ENCODE results near the gene TCF4.

Gene TCF4

DNA sequence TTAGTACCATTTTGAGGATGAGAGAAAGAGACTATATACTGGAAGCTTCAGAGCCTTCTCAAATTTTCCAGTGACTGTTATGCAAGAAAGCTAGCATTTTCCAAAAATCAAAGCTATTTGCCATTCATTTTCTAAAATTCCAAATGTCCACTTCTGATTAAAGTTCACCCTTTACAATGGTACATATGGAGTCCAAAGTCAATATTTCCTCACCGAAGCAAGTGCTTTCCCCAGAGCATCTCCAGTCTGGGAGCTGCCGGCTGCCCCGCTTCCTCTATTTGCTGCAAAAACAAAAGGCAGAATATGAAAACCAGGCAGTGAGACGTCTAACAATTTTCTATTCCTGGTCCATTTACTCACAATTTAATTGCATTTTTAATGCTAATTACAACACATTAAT, 326.7 kb downstream of the TCF4 start:
- DNase-seq (ENCODE audit: low read depth in 1 of 2, low spot score in 1 of 2) = no peak
- H3K27ac ChIP-seq (replicated peaks) = no peak overlapping the region
- TF ChIP-seq POLR2AphosphoS5 (IDR thresholded peaks at IDR 0.05; ENCODE audit: low read depth) = no peak
- no peak for TF ChIP-seq GABPA (IDR thresholded peaks at IDR 0.05; ENCODE audit: low read depth)
- TF ChIP-seq, protein P1, sequence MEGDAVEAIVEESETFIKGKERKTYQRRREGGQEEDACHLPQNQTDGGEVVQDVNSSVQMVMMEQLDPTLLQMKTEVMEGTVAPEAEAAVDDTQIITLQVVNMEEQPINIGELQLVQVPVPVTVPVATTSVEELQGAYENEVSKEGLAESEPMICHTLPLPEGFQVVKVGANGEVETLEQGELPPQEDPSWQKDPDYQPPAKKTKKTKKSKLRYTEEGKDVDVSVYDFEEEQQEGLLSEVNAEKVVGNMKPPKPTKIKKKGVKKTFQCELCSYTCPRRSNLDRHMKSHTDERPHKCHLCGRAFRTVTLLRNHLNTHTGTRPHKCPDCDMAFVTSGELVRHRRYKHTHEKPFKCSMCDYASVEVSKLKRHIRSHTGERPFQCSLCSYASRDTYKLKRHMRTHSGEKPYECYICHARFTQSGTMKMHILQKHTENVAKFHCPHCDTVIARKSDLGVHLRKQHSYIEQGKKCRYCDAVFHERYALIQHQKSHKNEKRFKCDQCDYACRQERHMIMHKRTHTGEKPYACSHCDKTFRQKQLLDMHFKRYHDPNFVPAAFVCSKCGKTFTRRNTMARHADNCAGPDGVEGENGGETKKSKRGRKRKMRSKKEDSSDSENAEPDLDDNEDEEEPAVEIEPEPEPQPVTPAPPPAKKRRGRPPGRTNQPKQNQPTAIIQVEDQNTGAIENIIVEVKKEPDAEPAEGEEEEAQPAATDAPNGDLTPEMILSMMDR (IDR thresholded peaks at IDR 0.05; ENCODE audit: insufficient read depth, low read length) = no peak
- TF ChIP-seq SPI1 (IDR thresholded peaks at IDR 0.05; ENCODE audit: borderline replicate concordance, low read depth) = no peak
- TF ChIP-seq, protein P2, sequence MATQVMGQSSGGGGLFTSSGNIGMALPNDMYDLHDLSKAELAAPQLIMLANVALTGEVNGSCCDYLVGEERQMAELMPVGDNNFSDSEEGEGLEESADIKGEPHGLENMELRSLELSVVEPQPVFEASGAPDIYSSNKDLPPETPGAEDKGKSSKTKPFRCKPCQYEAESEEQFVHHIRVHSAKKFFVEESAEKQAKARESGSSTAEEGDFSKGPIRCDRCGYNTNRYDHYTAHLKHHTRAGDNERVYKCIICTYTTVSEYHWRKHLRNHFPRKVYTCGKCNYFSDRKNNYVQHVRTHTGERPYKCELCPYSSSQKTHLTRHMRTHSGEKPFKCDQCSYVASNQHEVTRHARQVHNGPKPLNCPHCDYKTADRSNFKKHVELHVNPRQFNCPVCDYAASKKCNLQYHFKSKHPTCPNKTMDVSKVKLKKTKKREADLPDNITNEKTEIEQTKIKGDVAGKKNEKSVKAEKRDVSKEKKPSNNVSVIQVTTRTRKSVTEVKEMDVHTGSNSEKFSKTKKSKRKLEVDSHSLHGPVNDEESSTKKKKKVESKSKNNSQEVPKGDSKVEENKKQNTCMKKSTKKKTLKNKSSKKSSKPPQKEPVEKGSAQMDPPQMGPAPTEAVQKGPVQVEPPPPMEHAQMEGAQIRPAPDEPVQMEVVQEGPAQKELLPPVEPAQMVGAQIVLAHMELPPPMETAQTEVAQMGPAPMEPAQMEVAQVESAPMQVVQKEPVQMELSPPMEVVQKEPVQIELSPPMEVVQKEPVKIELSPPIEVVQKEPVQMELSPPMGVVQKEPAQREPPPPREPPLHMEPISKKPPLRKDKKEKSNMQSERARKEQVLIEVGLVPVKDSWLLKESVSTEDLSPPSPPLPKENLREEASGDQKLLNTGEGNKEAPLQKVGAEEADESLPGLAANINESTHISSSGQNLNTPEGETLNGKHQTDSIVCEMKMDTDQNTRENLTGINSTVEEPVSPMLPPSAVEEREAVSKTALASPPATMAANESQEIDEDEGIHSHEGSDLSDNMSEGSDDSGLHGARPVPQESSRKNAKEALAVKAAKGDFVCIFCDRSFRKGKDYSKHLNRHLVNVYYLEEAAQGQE (IDR thresholded peaks at IDR 0.05; ENCODE audit: insufficient replicate concordance, low read depth) = no peak
- H3K4me3 ChIP-seq (replicated peaks; ENCODE audit: insufficient read depth, low read length) = no peak overlapping the region
- H3K27me3 ChIP-seq (ENCODE audit: insufficient read depth, poor library complexity, severe bottlenecking) = no peaks in the 10 kb centered on the region

DNA sequence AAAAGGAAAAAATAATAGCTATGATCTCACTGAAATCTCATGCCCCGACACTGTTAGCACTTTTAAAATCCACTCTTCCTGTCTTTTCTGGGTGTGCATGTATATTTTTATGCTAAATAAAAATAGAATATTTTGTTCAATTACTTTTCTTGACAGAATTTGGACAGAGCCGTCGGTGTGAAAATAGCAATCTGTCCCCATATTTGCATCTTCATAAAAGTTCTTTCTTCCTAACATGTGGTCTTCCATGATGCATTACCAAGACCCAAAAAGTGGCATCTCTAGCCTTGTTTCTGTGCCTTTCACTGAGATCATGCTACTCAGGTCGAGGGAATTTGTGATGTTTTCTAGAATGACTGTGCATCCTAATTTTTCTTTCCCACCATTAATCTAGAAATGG, 329.9 kb downstream of the TCF4 start:
- H3K27ac ChIP-seq (replicated peaks) = no peak overlapping the region
- no peak for DNase-seq (ENCODE audit: low read depth in 1 of 2, low spot score in 1 of 2)
- H3K4me3 ChIP-seq (replicated peaks; ENCODE audit: insufficient read depth, low read length) = no peak overlapping the region
- H3K27me3 ChIP-seq (ENCODE audit: insufficient read depth, poor library complexity, severe bottlenecking) = no peaks in the 10 kb centered on the region
- TF ChIP-seq, protein P1 (IDR thresholded peaks at IDR 0.05; ENCODE audit: insufficient read depth, low read length) = no peak
- no peak for TF ChIP-seq POLR2AphosphoS5 (IDR thresholded peaks at IDR 0.05; ENCODE audit: low read depth)
- TF ChIP-seq, protein P2 (IDR thresholded peaks at IDR 0.05; ENCODE audit: insufficient replicate concordance, low read depth) = no peak
- no peak for TF ChIP-seq SPI1 (IDR thresholded peaks at IDR 0.05; ENCODE audit: borderline replicate concordance, low read depth)

DNA sequence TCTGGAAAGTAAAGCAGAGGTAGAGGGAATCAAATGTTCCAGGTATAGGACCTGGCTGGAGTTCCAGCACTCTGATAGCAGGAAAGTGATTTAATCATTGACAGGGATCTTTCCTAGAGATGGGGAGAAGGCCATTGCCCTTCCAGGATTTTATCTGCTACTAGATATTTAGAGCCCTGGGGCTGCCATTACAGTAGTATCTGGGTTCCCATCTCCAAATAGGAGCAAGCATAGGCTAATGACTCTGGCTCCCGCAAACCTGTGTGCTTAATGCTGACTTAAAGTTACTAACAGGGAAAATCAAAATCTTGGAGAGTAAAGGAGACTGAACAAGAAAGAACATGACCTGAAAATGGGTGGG, 331.1 kb downstream of the TCF4 start:
- Histone ChIP-seq H3K27me3 (ENCODE audit: insufficient read depth, poor library complexity, severe bottlenecking) (no peaks in the 10 kb centered on the region), H3K27ac (replicated peaks) (no peak overlapping the region), H3K4me3 (replicated peaks; ENCODE audit: insufficient read depth, low read length) (no peak overlapping the region)
- TF ChIP-seq GABPA (IDR thresholded peaks at IDR 0.05; ENCODE audit: low read depth) (no peak), POLR2AphosphoS5 (IDR thresholded peaks at IDR 0.05; ENCODE audit: low read depth) (no peak), SPI1 (IDR thresholded peaks at IDR 0.05; ENCODE audit: borderline replicate concordance, low read depth) (no peak)
- TF ChIP-seq, protein P1 (IDR thresholded peaks at IDR 0.05; ENCODE audit: insufficient read depth, low read length) = no peak
- TF ChIP-seq, protein P2 (IDR thresholded peaks at IDR 0.05; ENCODE audit: insufficient replicate concordance, low read depth) = no peak
- DNase-seq (ENCODE audit: low read depth in 1 of 2, low spot score in 1 of 2) = no peak

Data from HL-60 (cell line).